GM12878 (cell line): ENCODE results near the gene RBKS.

Experiments used
- NR2F1 ChIP-seq: fragments of 450-650 bp; conservative IDR thresholded peaks from 2 replicates; pipeline ENCODE4 v1.6.1; 2017; ENCODE audit warnings: mild to moderate bottlenecking
- POLR2A ChIP-seq: IDR thresholded peaks from 2 replicates; pipeline ENCODE4 v1.6.1; 2011; ENCODE audit warnings: low read depth, mild to moderate bottlenecking, low read length
- POLR2AphosphoS5 ChIP-seq: IDR thresholded peaks from 2 replicates; pipeline ENCODE4 v1.6.1; 2011; ENCODE audit warnings: mild to moderate bottlenecking, low read length, inconsistent platforms

GRCh38 chr2:27885234-27885633 is 5.0 kb downstream of the RBKS start:
- no peak for TF ChIP-seq NR2F1
- TF ChIP-seq POLR2AphosphoS5 = no peak
- TF ChIP-seq POLR2A = no peak
